Caco-2 (cell line): ENCODE measurements around the gene FBXO36. TPM values are rescaled to one million over a fixed set of nuclear protein-coding genes. Genes with fewer than 3 reads are reported as not detected.

Experiments used
- BruUV-seq: library from RNA; stranded (reverse); fragments of 400-500 nt; replicated peaks from 2 replicates; lab custom pipeline; 2021; lab: Mats Ljungman, UMichigan
- CTCF ChIA-PET: fragments of 300-600 bp; sonication (Branson Sonifier 250); formaldehyde crosslinking; loops from one replicate; lab custom pipeline; 2022; ENCODE audit warnings: antibody characterized with exemption; lab: Charles Lee
- POLR2A ChIA-PET: fragments of 300-600 bp; sonication (Branson Sonifier 250); formaldehyde crosslinking; loops from one replicate; lab custom pipeline; 2022; ENCODE audit warnings: antibody characterized with exemption; lab: Charles Lee
- DNase-seq, 2 experiments: peaks; one replicate each; pipeline versions ENCODE4 v3.0.0 to v3.0.0-alpha.2; 2020 to 2022
- H3K27me3 ChIP-seq: replicated peaks from 2 replicates; pipeline ENCODE4 v1.6.0; 2011; ENCODE audit warnings: low read length; ENCODE audit not compliant: control insufficient read depth, insufficient read depth
- H3K36me3 ChIP-seq: 2 replicates; pipeline ENCODE4 v1.5.1; 2011; ENCODE audit warnings: low read length; ENCODE audit not compliant: control insufficient read depth, insufficient read depth
- H3K4me1 ChIP-seq: fragments of 250-450 bp; sonication (Bioruptor Pico); 2 replicates; pipeline ENCODE4 v1.5.1; 2020; ENCODE audit warnings: mild to moderate bottlenecking
- H3K4me3 ChIP-seq: 2 replicates; pipeline ENCODE4 v1.5.1; 2011; ENCODE audit warnings: low read depth, mild to moderate bottlenecking, control low read depth, low read length
- H3K9me3 ChIP-seq: fragments of 250-450 bp; sonication (Bioruptor Pico); 2 replicates; pipeline ENCODE4 v1.5.1; 2020; ENCODE audit warnings: mild to moderate bottlenecking, moderate library complexity
- H3K27ac Mint-ChIP-seq: one replicate; pipeline ENCODE4 v1.8.0; 2022; ENCODE audit warnings: mixed read lengths; ENCODE audit not compliant: unreplicated experiment
- H3K27me3 Mint-ChIP-seq: one replicate; pipeline ENCODE4 v1.8.0; 2022; ENCODE audit warnings: mixed read lengths; ENCODE audit not compliant: insufficient read depth, unreplicated experiment
- H3K36me3 Mint-ChIP-seq: one replicate; pipeline ENCODE4 v1.8.0; 2022; ENCODE audit warnings: mild to moderate bottlenecking, mixed read lengths; ENCODE audit not compliant: insufficient read depth, unreplicated experiment
- H3K4me1 Mint-ChIP-seq: one replicate; pipeline ENCODE4 v1.8.0; 2022; ENCODE audit warnings: low read depth, mixed read lengths; ENCODE audit not compliant: unreplicated experiment
- H3K4me3 Mint-ChIP-seq: one replicate; pipeline ENCODE4 v1.8.0; 2022; ENCODE audit warnings: mild to moderate bottlenecking, moderate library complexity, mixed read lengths; ENCODE audit not compliant: unreplicated experiment
- H3K9me3 Mint-ChIP-seq: one replicate; pipeline ENCODE4 v1.8.0; 2022; ENCODE audit warnings: mixed read lengths; ENCODE audit not compliant: unreplicated experiment
- intact Hi-C: fragments of 100-400 bp; cut with micrococcal nuclease; formaldehyde crosslinking; loops from one replicate; pipeline ENCODE4 v1.10.0; 2022; ENCODE audit not compliant: unreplicated experiment
- total RNA-seq: library from RNA; stranded (reverse); gene quantifications from 2 replicates; pipeline ENCODE4 v1.2.3, GENCODE V29; 2022
- TF ChIP-seq, protein P1 (sequence below), 2 experiments: fragments of 200-600 bp in 1 of 2; IDR thresholded peaks; 1 replicate in 1 of 2; 2 replicates in 1 of 2; pipeline versions ENCODE4 v1.5.1 to v1.8.0; 2011 to 2022; ENCODE audit warnings: antibody characterized with exemption in 1 of 2, control low read depth in 1 of 2, inconsistent platforms in 1 of 2, low read depth in 1 of 2, low read length in 1 of 2, mild to moderate bottlenecking in 1 of 2, moderate library complexity in 1 of 2; ENCODE audit not compliant: insufficient read depth in 1 of 2, severe bottlenecking in 1 of 2, unreplicated experiment in 1 of 2

The FBXO36 gene
- total RNA-seq, 1 experiment from 2014 or later: 0.64 TPM

DNA sequence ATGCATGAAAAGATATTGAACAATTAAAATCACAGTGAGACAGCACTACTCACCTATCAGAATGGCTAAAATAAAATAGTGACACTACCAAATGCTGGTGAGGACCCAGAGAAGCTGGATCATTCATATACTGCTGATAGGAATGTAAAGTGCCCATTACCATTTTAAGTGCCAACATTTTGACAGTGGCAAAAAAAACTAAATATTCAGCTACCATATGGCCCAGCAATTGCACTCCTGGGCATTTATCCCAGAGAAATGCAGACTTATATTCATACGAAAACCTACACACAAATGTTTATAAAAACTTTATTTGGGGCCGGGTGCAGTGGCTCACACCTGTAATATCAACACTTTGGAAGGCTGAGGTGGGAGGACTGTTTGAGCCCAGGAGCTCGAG is 47.6 kb downstream of the FBXO36 start:
- Mint-ChIP-seq H3K27me3 (no peaks in the 10 kb centered on the region), H3K36me3 (no peaks in the 10 kb centered on the region), H3K4me3 (no peak overlapping the region), H3K27ac (no peak overlapping the region), H3K4me1 (no peaks in the 10 kb centered on the region), H3K9me3 (no peaks in the 10 kb centered on the region)
- ChIA-PET POLR2A (no interaction called here), CTCF (no interaction called here)
- intact Hi-C loops: no loop called here
- no peaks in the 10 kb centered on the region for H3K36me3 ChIP-seq
- TF ChIP-seq, protein P1, sequence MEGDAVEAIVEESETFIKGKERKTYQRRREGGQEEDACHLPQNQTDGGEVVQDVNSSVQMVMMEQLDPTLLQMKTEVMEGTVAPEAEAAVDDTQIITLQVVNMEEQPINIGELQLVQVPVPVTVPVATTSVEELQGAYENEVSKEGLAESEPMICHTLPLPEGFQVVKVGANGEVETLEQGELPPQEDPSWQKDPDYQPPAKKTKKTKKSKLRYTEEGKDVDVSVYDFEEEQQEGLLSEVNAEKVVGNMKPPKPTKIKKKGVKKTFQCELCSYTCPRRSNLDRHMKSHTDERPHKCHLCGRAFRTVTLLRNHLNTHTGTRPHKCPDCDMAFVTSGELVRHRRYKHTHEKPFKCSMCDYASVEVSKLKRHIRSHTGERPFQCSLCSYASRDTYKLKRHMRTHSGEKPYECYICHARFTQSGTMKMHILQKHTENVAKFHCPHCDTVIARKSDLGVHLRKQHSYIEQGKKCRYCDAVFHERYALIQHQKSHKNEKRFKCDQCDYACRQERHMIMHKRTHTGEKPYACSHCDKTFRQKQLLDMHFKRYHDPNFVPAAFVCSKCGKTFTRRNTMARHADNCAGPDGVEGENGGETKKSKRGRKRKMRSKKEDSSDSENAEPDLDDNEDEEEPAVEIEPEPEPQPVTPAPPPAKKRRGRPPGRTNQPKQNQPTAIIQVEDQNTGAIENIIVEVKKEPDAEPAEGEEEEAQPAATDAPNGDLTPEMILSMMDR (IDR thresholded peaks at IDR 0.05; ENCODE audit: insufficient read depth in 1 of 2, low read depth in 1 of 2, low read length in 1 of 2, severe bottlenecking in 1 of 2, unreplicated experiment in 1 of 2): no peak
- no peaks in the 10 kb centered on the region for H3K27me3 ChIP-seq
- no TSS peak for BruUV-seq
- H3K4me3 ChIP-seq: no peak overlapping the region
- no peaks in the 10 kb centered on the region for H3K4me1 ChIP-seq
- H3K9me3 ChIP-seq: no peaks in the 10 kb centered on the region
- no peak for DNase-seq

DNA sequence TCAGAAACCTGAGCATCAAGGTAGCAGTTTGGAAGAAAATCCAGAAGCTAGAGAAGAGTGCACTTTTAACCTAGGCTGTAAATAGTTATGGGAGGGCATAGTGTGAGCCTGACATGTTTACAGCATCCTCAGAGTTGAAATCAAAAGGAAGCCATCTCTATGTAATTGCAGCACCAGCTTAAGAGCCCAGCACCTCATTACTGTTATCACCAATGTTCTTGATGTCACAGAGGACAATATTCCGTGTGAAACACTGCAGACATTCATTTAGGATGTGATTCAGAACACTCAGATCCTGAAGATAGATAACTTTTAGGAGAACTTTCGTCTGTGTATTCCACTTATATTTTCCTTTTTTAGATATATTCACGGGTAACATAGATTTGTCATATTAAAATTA is 48.1 kb downstream of the FBXO36 start:
- no peaks in the 10 kb centered on the region for H3K36me3 Mint-ChIP-seq
- ChIA-PET CTCF (no interaction called here), POLR2A (no interaction called here)

DNA sequence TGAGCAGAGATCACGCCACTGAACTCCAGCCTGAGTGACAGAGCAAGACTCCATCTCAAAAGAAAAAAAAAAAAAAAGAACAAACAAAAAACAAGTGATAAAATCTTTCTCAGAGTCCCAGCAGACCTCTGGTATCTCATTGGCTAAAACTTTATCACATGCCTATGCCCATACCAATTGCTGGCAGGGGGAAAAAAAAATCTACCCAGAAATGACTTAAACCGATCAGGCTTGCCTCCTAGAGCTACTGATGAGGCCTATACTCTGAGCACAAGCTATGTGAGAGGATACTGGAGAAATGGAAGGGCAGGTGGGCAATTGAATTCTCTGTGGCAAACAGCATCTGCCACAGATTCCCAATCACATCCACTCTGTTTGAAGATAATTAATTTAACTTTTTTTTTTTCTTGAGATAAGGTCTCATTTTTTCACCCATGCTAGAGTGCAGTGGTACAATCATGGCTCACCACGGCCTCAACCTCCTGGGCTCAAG is 49.0 kb downstream of the FBXO36 start:
- Histone ChIP-seq H3K9me3 (no peaks in the 10 kb centered on the region), H3K4me3 (no peak overlapping the region), H3K36me3 (no peaks in the 10 kb centered on the region), H3K27me3 (no peaks in the 10 kb centered on the region), H3K4me1 (no peaks in the 10 kb centered on the region)
- no peaks in the 10 kb centered on the region for H3K27me3 Mint-ChIP-seq
- ChIA-PET CTCF (no interaction called here), POLR2A (no interaction called here)
- no TSS peak for BruUV-seq
- H3K4me3 Mint-ChIP-seq: no peak overlapping the region
- H3K36me3 Mint-ChIP-seq: no peaks in the 10 kb centered on the region
- no peaks in the 10 kb centered on the region for H3K9me3 Mint-ChIP-seq
- no peak overlapping the region for H3K27ac Mint-ChIP-seq
- DNase-seq: no peak
- no peaks in the 10 kb centered on the region for H3K4me1 Mint-ChIP-seq
- TF ChIP-seq, protein P1 (IDR thresholded peaks at IDR 0.05; ENCODE audit: insufficient read depth in 1 of 2, low read depth in 1 of 2, low read length in 1 of 2, severe bottlenecking in 1 of 2, unreplicated experiment in 1 of 2): no peak
- intact Hi-C loops: no loop called here

More for the DNA sequence above, 48.1 kb downstream of the FBXO36 start:
- H3K4me3 ChIP-seq: no peak overlapping the region
- Mint-ChIP-seq H3K27me3 (no peaks in the 10 kb centered on the region), H3K27ac (no peak overlapping the region), H3K4me3 (no peak overlapping the region), H3K4me1 (no peaks in the 10 kb centered on the region), H3K9me3 (no peaks in the 10 kb centered on the region)
- H3K9me3 ChIP-seq: no peaks in the 10 kb centered on the region
- H3K27me3 ChIP-seq: no peaks in the 10 kb centered on the region
- H3K4me1 ChIP-seq: no peaks in the 10 kb centered on the region
- intact Hi-C loops: no loop called here
- BruUV-seq: no TSS peak
- TF ChIP-seq, protein P1 (IDR thresholded peaks at IDR 0.05; ENCODE audit: insufficient read depth in 1 of 2, low read depth in 1 of 2, low read length in 1 of 2, severe bottlenecking in 1 of 2, unreplicated experiment in 1 of 2): no peak
- H3K36me3 ChIP-seq: no peaks in the 10 kb centered on the region
- DNase-seq: no peak
